SU-DHL-6 (cell line): ENCODE data around the gene WASF3.

Experiments
- EZH2phosphoT487 ChIP-seq: fragments of 200-600 bp; sonication (generic), shearing (Covaris generic); conservative IDR thresholded peaks from 2 replicates; pipeline ENCODE4 v1.6.1; 2018; ENCODE audit warnings: mild to moderate bottlenecking, antibody characterized with exemption, low read length, moderate library complexity, mixed read lengths
- TF ChIP-seq, protein P1 (sequence below): fragments of 200-600 bp; sonication (generic); IDR thresholded peaks from one replicate; pipeline ENCODE4 v1.5.1; 2017; ENCODE audit warnings: antibody characterized with exemption, mild to moderate bottlenecking, low read length, moderate library complexity; ENCODE audit not compliant: insufficient read depth, poor library complexity, severe bottlenecking

DNA sequence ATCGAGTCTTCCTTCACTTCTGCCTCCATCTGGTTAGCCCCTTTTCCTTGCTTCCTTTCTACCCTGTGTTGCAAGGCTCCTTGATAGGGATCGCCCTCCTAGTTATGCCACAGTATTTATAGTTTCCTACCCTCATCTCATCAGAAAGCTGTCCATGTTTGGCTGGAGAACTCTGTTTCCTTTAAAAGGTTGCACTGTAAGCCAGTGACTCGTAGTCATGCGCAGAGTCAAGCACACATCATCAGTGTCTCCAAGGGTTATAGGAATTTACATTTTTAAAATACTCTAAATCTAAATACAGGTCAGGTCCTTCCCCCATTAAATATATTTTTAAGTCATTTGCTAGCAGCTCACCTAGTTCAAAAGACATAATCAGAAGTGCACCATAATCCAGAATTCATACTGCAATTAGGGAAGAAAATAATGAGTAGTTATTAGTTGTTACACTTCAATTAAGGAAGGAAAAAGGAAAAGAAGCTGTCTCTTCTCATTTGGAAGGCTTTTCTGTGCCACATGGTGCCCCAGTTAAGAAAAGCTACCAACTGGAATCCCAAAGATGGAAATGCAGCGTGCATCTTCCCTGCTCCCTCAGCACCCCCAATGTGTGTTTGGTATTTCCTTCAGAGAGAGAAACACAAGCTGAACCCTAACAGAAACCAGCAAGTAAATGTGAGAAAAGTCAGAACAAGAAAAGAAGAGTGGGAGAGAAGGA is 122.1 kb downstream of the WASF3 start:
- TF ChIP-seq, protein P1, sequence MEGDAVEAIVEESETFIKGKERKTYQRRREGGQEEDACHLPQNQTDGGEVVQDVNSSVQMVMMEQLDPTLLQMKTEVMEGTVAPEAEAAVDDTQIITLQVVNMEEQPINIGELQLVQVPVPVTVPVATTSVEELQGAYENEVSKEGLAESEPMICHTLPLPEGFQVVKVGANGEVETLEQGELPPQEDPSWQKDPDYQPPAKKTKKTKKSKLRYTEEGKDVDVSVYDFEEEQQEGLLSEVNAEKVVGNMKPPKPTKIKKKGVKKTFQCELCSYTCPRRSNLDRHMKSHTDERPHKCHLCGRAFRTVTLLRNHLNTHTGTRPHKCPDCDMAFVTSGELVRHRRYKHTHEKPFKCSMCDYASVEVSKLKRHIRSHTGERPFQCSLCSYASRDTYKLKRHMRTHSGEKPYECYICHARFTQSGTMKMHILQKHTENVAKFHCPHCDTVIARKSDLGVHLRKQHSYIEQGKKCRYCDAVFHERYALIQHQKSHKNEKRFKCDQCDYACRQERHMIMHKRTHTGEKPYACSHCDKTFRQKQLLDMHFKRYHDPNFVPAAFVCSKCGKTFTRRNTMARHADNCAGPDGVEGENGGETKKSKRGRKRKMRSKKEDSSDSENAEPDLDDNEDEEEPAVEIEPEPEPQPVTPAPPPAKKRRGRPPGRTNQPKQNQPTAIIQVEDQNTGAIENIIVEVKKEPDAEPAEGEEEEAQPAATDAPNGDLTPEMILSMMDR, result no peak
- TF ChIP-seq EZH2phosphoT487, result no peak
